Psoas muscle (tissue), 8 donors: Measurements from ENCODE around the gene PABPC1L2B. TPM values are rescaled to one million over a fixed set of nuclear protein-coding genes. Genes with fewer than 3 reads are reported as not detected.

ENCODE experiments used
- ATAC-seq, 4 donors: fragments of 200-7000 bp; cut with Tn5 transposase; one replicate each; pipeline ENCODE4 v1.9.1; 2020; ENCODE audit warnings: moderate library complexity in 3 of 4, mild to moderate bottlenecking in 2 of 4
- DNase-seq, 2 donors: peaks; one replicate each; pipeline ENCODE4 v3.0.0-alpha.2; 2020
- H3K27ac ChIP-seq: fragments of 200-600 bp; one replicate; pipeline ENCODE4 v1.8.0; 2022
- H3K27me3 ChIP-seq, 3 donors: fragments of 200-600 bp in 1 of 3; one replicate each; pipeline versions ENCODE4 v1.6.1 to v1.8.0; 2013 to 2022; ENCODE audit warnings: low read length in 2 of 3, mild to moderate bottlenecking in 2 of 3, moderate library complexity in 1 of 3; ENCODE audit not compliant: insufficient read depth in 3 of 3
- H3K36me3 ChIP-seq, 2 donors: fragments of 200-600 bp in 1 of 2; one replicate each; pipeline versions ENCODE4 v1.6.1 to v1.8.0; 2013 to 2022; ENCODE audit warnings: low read depth in 1 of 2, mild to moderate bottlenecking in 1 of 2, moderate library complexity in 1 of 2; ENCODE audit not compliant: insufficient read depth in 1 of 2
- H3K4me1 ChIP-seq: fragments of 200-600 bp; one replicate; pipeline ENCODE4 v1.8.0; 2022
- H3K4me3 ChIP-seq: fragments of 200-600 bp; one replicate; pipeline ENCODE4 v1.8.0; 2022; ENCODE audit warnings: mild to moderate bottlenecking
- H3K9me3 ChIP-seq: fragments of 200-600 bp; one replicate; pipeline ENCODE4 v1.8.0; 2022
- CTCF ChIP-seq: fragments of 200-600 bp; IDR thresholded peaks from one replicate; pipeline ENCODE4 v1.8.0; 2022; ENCODE audit warnings: antibody characterized with exemption
- WGBS, 3 donors: extraction: QIAGEN DNeasy Blood & Tissue Kit; methylation state at CpG; one replicate each; pipeline versions ENCODE4 v1.1.6 to v1.1.7; 2013; 5-methylcytosine and 5-hydroxymethylcytosine counted together
- intact Hi-C, 2 donors: fragments of 100-400 bp; cut with DNase I; formaldehyde crosslinking; loops; one replicate each; pipeline versions ENCODE4 v1.11.0 to v1.14.2; 2022
- polyA plus RNA-seq, 3 donors: library from polyadenylated mRNA; stranded (reverse); fragments of 200-250 nt; gene quantifications; one replicate each; pipeline ENCODE4 v1.2.3, GENCODE V29; 2013
- total RNA-seq, 4 donors: library from RNA; stranded (reverse); fragmentation: NEBNext Ultra II Directional in 2 of 4; extraction: Animal tissue kit (Norgen Biotek cat#: 25700) in 2 of 4; gene quantifications; one replicate each; pipeline versions ENCODE4 v1.2.1 to v1.2.4, GENCODE V29; 2021 to 2023
- donor health status: healthy with polysubstance abuse.
- donor health status: DM: no; HTN: no; CAD: no; lungs with moderate emphysema.
- donor health status: Bipolar disorder and iron deficiency.
- donor health status: healthy.
- donor health status: DM: yes; HTN: yes; CAD: no.
- donor health status: DM: no; HTN: no; CAD: no.
- donor health status: DM: no; HTN: no; CAD: no.
- donor health status: DM: yes; HTN: yes; CAD: no.

PABPC1L2B gene
- total and polyA plus RNA-seq, 7 donors, result not detected

DNA sequence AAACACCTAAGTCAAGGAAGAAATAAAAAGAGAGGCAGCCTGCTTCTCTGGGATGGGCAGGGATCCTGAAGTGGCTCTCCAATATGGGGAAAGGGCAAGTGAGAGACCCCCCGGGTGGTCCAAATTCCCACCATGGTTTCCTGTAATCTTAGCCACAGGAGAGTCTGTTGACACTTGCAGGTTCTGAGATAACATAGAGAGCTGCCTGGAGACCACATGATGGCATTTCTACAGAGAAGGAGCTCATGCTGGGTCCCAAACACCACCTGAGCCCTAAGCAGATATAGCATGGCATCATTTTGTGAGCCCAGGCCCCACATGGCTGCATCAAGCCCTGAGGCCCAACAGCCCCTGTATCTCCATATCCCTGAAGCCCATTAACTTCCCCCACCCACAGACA is 26.1 kb downstream of the PABPC1L2B start:
- H3K4me1 ChIP-seq, result no peaks in the 10 kb centered on the region
- WGBS, 3 donors, result 3 to 78% (median 50%) methylated on average over 1 of the region's 1 CpG
- intact Hi-C loops, result no loop called here

More for the DNA sequence above, 26.1 kb downstream of the PABPC1L2B start:
- no peak overlapping the region for H3K27ac ChIP-seq
- H3K27me3 ChIP-seq, result peaks cover 0 to 3% (median 0%) of the 10 kb centered on the region in 3 donors
- H3K36me3 ChIP-seq, result no peaks in the 10 kb centered on the region
- H3K9me3 ChIP-seq, result peaks cover 14% of the 10 kb centered on the region
- DNase-seq (no peak), ATAC-seq (no peak)
- H3K4me3 ChIP-seq, result no peak overlapping the region
- no peak for TF ChIP-seq CTCF

Other genes with a start within 250 kb of the PABPC1L2B start
- gene DMRTC1B, start 226.0 kb upstream of the PABPC1L2B start, total RNA-seq, result not detected
- not detected for gene DMRTC1B, start 226.0 kb upstream of the PABPC1L2B start, polyA plus RNA-seq
- gene FAM236B, start 220.3 kb upstream of the PABPC1L2B start, total RNA-seq, result not detected
- gene FAM236B, start 220.3 kb upstream of the PABPC1L2B start, polyA plus RNA-seq, result not detected
- not detected for gene FAM236D, start 194.7 kb upstream of the PABPC1L2B start, total RNA-seq
- not detected for gene FAM236D, start 194.7 kb upstream of the PABPC1L2B start, polyA plus RNA-seq
- not detected for gene FAM236C, start 90.3 kb upstream of the PABPC1L2B start, total RNA-seq
- not detected for gene FAM236C, start 90.3 kb upstream of the PABPC1L2B start, polyA plus RNA-seq
- not detected for gene FAM236A, start 64.7 kb upstream of the PABPC1L2B start, total RNA-seq
- not detected for gene FAM236A, start 64.7 kb upstream of the PABPC1L2B start, polyA plus RNA-seq
- not detected for gene DMRTC1, start 59.1 kb upstream of the PABPC1L2B start, total RNA-seq
- not detected for gene DMRTC1, start 59.1 kb upstream of the PABPC1L2B start, polyA plus RNA-seq
- gene PABPC1L2A, start 76.6 kb downstream of the PABPC1L2B start, total RNA-seq, result not detected
- not detected for gene PABPC1L2A, start 76.6 kb downstream of the PABPC1L2B start, polyA plus RNA-seq
- 1 to 10 TPM in 1 of 4 donors, under 1 TPM in 3; 0.54 to 2.1 (median 0.97) TPM for gene NAP1L2, start 211.9 kb downstream of the PABPC1L2B start, total RNA-seq
- under 1 TPM; 0.10 to 0.93 (median 0.63) TPM for gene NAP1L2, start 211.9 kb downstream of the PABPC1L2B start, polyA plus RNA-seq